ENCODE results near the gene ILKAP.

Gene ILKAP

DNA sequence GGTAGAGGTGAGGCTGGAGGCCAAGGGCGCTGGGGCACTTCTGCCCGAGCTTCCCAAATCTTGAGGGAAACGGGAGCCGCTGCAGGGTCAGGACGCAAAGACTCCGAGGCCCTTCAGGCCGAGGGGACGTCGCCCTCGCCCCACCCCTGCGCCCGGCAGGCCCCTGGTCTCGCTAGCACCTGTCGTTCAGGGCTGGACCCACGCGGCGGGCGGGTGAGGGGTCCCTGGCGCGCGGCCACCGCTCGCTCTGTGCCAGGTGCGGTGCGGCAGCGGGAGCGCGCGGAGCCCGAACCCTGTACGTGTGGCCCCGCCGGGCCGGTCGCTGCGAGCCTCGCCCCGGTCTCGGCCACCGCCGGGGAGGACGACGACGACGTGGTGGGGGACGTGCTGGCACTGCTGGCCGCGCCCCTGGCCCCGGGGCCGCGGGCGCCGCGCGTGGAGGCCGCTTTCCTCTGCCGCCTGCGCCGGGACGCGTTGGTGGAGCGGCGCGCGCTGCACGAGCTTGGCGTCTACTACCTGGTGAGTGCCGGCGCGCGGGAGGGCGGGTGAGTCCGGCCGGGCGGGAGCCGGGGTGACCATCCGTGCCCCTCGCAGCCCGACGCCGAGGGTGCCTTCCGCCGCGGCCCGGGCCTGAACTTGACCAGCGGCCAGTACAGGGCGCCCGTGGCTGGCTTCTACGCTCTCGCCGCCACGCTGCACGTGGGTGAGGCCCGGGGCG, 39.9 kb downstream of the ILKAP start:
- DNase-seq = no peak

DNA sequence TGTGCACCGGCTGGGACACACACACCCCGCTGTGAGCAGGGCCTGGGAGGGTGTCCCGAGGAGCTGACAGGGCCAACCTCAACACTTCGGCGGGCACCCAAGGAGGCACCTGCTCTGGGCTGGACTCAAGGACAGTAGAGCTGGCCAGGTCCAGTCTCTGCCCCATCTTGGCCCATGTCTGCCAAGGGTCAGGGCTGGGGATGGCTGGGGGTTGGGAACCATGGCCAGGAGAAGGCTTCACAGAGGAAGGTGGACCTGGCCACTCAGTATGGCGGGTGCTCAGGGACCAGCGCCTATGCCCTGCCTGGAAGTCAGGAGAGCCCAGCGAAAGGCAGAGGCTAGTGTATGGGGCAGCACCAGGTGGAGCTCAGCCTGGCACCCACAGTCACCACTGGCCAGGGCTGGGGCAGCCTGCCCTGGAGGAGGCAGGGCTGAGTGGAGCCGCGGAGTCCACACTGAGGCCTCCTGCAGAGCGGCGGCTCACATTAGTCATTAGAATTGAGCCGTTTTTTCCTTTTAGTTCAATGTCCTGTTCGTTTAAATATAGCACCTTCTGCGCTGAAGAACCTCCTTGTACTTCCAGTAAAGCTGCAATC, 40.6 kb downstream of the ILKAP start:
- DNase-seq = no peak

DNA sequence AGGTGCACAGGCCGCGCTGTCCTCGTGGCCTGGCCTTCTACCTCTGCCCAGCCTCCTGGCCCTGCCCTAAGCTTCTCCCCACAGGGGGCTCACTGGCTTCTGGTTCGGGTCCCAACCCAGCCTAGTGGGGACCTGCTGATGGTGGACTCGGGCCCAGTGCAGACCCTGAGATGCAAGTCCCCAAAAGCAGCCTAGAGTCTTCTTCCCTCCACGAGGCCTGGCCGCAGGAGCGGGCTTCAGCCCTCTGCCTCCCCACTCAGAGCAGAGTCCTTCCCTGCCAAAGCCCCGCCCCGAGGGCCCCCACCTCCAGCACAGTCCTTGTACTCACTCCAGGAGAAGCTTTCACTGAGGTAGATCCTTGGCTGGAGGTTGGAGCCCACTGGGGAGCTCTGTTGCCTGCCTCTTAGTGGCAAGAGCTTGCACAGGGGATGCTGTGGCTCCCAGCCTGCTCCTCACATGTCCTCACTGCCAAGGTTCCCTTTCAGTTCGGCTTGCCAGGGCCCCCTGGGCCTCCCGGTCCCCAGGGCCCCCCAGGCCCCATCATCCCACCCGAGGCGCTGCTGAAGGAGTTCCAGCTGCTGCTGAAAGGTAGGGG, 41.1 kb downstream of the ILKAP start:
- DNase-seq = no peak

DNA sequence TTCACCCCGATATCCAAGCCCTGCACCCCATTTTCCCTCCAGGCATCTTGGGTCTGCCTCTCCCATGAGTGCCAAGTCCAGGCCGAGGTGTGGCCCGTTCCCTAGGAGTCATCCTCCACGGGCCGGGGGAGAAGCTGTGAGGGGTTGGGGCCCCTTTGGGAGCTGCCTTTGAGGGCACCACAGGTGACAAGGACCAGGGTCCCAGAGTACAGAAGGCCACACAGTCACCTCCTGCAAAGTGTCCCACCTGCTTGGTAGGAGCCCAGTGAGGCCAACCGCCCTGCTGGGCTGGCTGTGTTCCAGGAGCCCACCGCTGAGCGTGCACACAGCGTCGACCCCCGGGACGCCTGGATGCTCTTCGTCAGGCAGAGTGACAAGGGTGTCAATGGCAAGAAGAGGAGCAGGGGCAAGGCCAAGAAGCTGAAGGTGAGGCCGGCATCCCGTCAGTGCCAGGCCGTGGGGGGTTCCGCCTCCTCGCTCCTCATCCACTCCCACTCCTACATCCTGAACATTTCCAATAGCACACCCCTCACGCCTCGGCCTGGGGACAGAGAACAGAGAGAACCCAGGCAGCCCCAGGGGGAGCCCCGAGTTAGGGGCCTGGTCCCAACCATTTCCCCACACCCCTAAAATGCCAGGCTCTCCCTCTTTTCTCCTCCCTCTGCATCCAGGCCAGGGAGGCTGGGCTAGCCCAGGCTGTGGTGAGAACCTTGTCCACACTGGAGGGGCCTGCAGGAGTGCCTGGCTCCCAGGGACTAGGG, 42.0 kb downstream of the ILKAP start:
- no peak for DNase-seq

DNA sequence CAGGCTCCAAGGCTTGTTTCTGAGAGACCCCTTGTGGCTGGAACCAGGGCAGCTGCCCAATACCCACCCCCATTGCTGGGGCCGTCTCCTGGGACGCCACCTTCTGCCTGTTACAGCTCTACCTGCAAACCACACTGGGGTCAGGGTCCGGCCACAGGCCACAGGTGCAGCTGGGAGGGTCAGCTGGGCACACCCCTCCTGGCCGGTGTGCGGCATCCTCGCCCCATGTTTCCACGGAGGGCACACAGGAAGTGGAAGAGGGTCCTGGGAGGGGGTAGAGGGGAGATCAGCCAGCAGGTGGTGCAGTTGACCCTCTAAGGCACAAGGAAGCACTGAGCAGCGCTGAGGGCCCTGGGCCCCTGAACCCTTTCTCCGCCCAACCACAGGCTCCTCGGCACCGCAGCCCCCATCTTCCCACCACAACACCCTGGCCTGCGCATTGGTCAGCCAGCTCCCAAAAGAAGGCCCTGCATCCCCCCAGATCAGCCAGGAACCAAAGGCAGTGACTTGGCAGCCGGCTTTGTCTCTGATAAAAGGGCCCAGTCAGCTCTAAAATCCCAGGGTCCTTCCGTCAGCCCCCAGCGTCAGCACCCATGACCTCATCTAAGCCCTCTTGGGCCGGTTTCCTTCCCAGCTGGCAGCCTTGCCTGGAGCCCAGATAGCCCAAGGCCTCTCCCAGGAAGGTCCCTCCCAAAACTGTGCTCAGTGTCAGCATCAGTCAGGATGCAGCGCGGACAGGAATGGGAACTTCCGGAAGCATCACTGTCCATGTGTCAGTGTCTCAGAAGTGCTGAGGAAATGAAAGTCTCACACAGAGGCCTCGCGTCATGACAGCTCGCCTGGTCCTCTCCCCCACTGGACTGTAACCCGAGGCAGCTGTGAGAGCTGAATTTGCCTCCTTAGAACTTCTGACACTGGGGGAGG, 43.0 kb downstream of the ILKAP start:
- DNase-seq = no peak

DNA sequence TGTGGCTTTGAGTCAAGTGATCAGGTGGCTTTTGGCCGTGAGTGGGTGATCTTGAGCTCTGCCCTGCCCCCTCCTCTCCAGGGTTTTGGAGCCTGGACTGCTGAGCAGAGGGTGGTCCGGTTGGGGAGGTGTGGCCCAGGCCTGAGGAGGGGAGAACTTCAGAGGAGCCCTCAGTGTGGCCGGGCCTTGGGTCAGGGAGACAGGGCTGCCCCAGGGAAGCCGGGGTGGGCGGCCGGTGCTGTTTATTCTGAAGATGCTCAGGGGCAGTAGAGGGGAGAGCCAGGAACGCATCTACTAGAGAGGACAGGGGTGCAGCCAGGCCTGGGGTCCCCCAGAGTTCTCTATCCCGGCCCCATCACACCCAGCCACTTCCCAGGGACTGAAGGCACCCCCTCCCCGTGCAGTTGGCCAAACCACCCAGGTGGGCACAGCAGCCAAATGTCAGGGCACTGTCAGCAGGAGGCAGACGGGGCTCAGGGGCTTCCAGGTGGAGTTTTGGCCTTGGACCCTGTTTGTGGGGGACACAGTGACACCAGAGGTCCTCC, 43.8 kb downstream of the ILKAP start:
- DNase-seq = no peak

DNA sequence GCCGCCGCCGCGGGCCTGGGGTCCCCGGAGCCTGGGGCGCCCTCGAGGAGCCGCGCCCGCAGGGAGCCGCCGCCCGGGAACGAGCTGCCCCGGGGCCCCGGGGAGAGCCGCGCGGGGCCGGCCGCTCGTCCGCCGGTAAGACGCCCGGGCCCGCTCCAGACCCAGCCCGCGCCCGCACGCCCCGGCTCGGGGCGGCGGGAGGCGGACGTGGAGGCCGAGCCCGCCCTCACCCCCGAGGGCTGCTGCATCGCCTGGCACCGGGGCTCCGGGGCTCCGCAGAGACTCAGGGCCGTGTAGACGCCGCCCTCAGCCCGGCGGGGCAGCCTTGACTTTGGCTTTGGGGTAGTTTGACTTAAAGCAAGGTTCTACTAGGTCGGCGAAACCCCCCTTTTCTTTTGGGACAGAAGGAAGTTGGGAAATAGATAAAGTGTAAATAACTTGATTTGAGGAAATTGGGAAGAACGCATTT, 44.4 kb downstream of the ILKAP start:
- no peak for DNase-seq

DNA sequence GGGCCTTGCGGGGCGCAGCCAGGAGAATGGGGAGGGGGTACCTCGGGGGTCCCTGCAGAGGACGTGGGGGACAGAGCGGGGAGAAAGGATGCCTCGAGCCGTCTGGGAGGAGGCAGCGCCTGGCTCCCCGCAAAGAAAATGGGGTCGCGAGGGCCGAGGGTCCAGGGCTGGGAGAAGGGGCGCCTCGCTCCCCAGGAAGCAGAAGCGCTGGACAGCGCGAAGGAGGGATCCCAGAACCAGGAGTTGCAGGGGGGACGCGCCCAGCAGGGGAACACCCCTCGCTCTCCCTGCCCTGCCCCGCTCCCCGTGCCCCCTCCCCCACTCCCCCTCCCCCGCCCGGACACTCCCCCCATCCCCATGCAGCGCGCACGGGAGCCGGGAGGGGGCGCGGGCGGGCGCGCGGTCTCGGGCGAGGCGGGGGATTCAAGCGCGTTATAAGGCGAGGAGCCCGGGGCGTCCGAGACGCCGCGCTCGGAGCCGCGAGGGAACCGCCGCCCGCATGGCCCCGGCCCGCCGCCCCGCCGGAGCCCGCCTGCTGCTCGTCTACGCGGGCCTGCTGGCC, 44.9 kb downstream of the ILKAP start, which contains the start of gene ERFE:
ERFE (plus strand) TSS at position 462 of the 562 bp plus-strand sequence; CDS start at position 500, 38 bp downstream.
- DNase-seq = peak; percentile 18

DNA sequence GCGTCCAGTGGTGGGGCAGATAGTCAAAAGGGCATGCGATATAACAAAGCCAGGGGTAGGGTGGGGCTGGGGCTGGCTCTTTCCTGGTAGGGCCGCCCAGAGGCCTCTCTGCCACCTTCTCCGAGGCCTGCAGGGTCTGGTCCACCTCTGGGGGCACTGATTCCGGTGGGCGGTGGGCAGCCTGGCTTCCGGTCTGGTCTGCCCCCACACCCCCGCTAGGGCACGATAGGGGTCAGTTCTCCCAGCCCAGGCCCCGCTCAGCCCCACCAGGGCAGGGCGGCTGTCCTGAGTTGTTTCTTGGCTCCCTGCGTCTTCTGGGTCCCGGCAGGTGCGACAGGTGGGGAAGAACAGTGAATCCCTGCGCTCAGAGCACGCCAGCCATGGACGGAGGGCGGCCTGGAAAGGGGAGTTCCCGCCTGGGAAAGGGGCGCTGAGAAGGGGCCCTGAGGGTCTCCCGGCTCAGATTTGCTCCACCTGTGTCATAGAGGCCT, 45.4 kb downstream of the ILKAP start:
- no peak for DNase-seq

DNA sequence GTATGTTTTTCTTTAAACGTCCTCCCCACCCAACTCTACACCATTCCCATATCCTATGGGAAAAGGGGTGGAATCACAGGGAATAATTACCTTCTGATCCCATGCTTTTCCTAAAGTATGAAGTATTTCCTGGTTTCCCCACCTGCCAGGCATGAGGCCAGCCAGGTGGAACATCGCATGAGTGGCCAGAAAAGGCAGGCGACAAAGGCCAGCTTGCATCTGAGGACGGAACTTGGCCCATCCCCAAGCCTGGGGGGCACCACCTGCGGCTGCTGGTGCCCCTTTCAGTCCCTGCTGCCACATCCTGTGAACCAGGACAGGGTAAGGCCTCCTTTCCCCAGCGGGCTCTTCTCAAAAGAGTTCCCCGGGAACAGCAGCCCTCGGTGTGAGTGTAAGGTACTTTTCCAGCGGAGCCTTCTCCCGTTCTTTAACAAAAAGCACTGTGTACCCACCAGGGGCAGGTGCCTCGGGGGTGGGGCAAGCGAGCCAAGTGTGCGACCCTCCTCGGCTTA, 45.9 kb downstream of the ILKAP start:
- no peak for DNase-seq

DNA sequence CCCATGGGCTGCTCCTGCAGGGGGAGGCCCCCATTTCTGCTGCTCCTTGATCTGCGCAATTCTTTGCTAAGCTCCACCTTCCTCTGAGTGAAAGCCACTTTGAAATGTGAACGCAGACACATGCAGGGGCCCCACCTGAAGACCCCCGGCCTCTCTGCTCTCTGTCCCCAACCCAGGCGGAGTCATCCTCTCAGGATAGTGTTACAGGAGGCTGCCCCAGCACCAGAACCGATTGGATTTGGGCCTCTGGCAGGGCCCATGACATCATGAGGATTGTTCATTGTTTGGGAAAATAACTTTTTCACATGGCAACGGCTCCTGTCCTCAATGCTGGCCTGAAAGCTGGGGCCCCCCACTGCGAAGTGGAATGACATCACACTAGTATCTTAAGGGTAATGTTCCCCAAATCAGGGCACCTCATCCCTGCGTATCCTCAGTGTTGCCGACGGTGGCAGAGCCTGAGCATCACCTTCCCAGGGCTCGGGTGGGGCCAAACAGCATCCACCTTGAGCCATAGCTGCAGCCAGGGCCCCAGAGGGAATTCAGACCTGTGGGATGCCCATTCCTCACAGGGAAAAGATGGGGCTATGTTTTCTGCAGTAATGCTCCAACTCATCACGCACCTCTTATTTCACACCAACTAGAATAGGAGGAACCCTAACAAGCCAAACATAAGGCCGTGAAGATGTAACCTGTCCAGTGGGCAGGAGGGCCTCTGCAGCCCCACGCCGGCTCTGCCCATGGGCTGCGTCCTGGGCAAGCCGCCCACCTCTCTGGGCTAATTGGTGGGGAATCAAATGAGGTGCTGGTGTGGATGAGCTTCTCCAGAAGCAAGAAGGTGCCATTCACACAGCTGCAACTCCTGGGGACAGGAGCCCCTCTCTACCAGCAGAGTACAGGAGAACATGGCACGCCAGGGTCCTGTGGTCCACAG, 47.5 kb downstream of the ILKAP start:
- DNase-seq = no peak

DNA sequence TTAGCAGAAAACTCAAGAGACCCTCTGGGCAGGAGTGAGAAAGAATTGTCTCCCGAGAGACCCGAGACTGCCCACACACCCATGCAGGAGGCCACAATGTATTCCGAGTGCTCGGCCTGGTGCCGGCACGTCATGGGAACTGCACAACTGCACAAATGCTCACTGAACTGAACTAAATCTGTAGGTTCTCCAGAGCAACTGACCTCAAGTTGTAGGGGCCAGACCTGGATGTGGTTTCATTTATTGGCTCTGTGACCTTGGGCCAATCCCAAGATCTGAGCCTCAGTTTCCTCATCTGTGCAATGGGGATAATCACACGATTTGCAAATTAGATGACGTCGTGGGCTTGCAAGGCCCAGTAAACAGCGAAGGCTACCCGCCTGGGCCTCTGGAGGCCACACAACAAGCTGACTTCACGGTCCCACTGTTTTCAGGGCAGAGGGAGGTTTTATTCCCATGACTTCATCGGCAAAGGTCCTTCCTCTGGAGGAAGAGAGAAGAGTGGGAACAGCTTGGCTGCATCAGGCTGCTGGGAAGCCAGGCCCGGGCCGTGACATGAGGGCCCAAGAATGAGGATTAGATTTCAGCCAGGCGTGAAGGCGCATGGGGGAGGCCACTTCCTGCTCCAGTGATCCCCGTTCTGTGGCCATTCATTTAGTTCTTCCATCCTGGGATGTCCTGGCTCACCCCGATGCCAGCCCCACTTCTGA, 48.3 kb downstream of the ILKAP start:
- DNase-seq = no peak

DNA sequence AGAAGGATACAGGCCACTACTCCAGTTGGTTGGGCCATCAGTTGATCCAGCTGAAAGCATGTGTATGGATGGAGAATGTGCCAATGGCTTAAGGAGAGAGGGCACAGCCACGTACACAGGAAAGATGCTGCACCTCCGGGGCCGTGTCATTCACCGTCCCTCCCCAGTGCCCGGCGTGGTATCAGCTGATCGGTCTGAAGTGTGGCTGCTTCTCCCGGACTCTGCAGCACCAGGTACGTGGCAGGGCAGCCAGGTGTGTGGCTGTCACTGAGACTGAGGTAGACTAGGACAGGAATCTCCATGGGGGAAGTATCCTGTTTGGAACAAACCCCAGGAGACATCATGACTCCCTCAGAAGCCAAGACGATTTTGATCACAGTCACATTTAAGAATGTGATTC, 48.9 kb downstream of the ILKAP start:
- DNase-seq = no peak

DNA sequence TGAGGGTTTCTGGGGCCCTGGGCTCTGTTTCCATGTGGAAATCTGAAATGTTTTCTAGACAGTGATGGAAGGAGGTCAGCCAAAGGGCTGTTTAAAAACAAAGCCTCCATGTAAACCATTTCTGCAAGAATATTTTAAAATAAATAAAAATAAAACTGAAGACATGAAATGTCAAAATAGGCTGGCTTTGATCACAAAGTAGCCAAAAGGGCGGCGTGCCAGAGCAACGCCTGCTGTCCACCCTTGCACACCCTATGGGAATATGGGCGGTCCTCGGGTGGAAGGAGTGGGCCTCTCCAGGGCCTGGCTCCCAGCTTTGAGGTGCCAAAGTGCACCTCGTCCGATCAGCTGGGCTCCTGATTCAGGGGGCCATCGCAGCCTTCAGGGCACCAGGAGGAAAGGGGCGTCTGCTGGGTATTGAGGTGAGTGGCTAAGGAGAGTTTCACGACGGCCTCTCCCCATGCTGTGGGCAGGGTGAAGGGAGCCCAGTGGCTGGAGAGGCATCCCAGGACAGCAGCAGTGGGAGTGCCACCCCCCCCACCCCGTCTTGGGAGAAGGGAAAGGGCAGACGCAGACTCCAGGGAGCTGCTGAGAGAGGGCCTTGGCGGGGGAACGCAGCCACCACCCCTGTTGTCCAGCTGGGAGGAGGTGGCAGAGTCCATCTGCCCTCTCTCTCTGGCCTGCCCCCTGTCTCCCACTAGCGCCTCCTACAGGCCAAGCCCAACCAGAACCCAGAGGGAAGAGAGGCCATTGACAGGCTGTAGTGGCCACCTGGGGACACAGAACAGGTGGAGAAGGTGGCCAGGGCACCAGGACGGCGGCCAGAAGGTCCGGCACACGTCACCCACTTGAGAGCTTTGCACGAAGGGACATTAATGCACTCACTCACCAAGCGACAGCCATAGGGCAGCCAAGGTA, 50.5 kb downstream of the ILKAP start:
- DNase-seq = no peak

DNA sequence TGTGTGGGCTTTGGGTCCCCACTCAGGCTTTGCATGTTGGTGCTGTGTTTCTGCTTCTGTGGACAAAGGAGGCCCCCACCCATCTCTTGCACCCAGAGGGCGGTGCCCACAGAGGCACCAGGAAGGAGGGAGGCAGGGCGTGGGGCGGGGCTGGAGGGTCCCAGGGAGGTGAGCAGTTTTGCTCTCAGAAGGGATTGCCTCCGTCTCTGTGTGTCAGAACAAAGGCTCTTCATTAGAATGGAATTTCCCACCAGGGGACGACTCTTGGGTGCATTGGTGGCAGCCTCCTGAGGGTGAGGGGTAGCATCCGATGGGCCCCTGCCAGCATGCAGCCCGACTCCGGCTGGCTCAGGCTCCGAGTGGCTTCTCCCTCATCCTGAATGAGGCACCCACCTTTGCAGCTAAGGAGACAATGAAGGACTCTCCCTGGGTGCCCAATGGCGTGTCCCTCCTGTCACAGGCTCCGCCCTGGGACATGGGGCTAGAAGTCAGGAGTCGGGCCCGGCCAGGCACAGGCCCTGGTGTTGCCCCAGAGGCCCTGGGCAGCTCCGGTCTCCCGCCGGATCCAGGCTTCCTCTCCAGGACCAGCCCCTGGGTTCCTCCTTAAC, 51.8 kb downstream of the ILKAP start:
- no peak for DNase-seq

DNA sequence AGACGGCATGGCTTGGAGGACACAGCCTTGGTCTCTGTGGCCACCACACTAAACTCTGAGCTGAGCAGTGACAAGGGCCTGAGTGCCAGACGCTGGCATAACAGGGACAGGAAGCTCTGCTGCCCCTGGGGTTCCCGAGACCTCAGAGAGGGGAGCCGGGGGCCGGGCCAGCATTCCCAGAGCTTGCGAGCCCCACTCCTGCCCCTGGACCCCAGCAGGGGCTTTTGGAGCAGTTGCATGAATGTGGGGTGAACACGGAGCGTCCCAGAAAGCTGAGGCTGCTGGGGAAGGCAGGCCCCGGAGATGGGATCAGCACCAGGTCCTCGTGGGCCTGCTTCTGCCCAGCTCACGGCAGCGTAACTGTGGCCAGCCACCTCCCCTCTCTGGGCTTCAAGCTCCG, 52.3 kb downstream of the ILKAP start:
- no peak for DNase-seq

DNA sequence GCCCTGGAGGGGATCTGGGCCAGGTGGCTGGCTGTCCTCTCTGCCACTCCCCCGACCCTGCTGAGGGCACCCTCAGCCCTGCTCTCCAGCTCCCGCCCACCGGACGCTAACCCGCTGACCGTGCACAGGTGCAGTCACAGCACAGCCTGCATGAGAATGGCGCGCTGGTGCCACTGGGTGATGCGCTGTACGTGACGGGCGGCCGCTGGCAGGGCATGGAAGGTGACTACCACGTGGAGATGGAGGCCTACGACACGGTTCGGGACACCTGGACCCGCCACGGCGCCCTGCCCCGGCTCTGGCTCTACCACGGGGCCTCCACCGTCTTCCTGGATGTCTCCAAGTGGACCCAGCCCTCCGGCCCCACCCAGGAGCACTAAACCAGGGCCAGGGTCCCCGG, 52.8 kb downstream of the ILKAP start:
- no peak for DNase-seq

Measured in T-helper 9 cell (primary cell).